Endothelial cell of umbilical vein (primary cell): ENCODE data around the gene FAM222B. TPM values are rescaled to one million over a fixed set of nuclear protein-coding genes. Genes with fewer than 3 reads are reported as not detected.

Experiments
- BruUV-seq: library from RNA; stranded (reverse); fragments of 400-500 nt; replicated peaks from 2 replicates; lab custom pipeline; 2021; lab: Mats Ljungman, UMichigan
- CTCF ChIA-PET: fragments of 300-600, 350-600 bp; sonication (Branson Sonifier 250); formaldehyde crosslinking; loops from one replicate; lab custom pipeline; 2021; ENCODE audit warnings: antibody characterized with exemption, inconsistent platforms; lab: Charles Lee
- POLR2A ChIA-PET: fragments of 300-600, 350-600 bp; sonication (Branson Sonifier 250); formaldehyde crosslinking; loops from one replicate; lab custom pipeline; 2021; ENCODE audit warnings: antibody characterized with exemption, inconsistent platforms; lab: Charles Lee
- DNase-seq: peaks from one replicate; pipeline ENCODE4 v3.0.0-alpha.2; 2011; ENCODE audit warnings: low read depth, low spot score
- FAIRE-seq: peaks from 2 replicates; lab custom pipeline; 2011; peaks lifted over from hg19 to GRCh38; lab: Jason Lieb, UNC
- H2AFZ ChIP-seq: 2 replicates; pipeline ENCODE4 v1.6.0; 2012; ENCODE audit warnings: low read depth, low read length, control low read depth, inconsistent platforms
- H3K27ac ChIP-seq: 2 replicates; pipeline ENCODE4 v1.5.1; 2011; ENCODE audit warnings: low read depth, mild to moderate bottlenecking, control low read depth, low read length, moderate library complexity; ENCODE audit not compliant: insufficient read depth
- H3K27me3 ChIP-seq, 2 experiments: 2 replicates each; pipeline versions ENCODE4 v1.6.0 to v1.6.1; 2011; ENCODE audit warnings: low read length in 2 of 2, mixed read lengths in 1 of 2; ENCODE audit not compliant: control insufficient read depth in 2 of 2, insufficient read depth in 2 of 2
- H3K36me3 ChIP-seq, 2 experiments: 2 replicates in 1 of 2; 3 replicates in 1 of 2; pipeline ENCODE4 v1.5.1; 2011; ENCODE audit warnings: low read length in 2 of 2, mild to moderate bottlenecking in 1 of 2, moderate library complexity in 1 of 2; ENCODE audit not compliant: control insufficient read depth in 2 of 2, insufficient read depth in 2 of 2; ENCODE audit errors: extremely low read depth in 1 of 2
- H3K4me1 ChIP-seq: 3 replicates; pipeline ENCODE4 v1.5.1; 2011; ENCODE audit warnings: mild to moderate bottlenecking, low read length; ENCODE audit not compliant: control insufficient read depth, insufficient read depth; ENCODE audit errors: extremely low read depth
- H3K4me2 ChIP-seq: 2 replicates; pipeline ENCODE4 v1.6.1; 2011; ENCODE audit warnings: low read length, control low read depth, mixed read lengths; ENCODE audit not compliant: insufficient read depth
- H3K4me3 ChIP-seq, 3 experiments: fragments of 200-600 bp in 1 of 3; sonication (generic), shearing (Covaris generic) in 1 of 3; replicated peaks in 1 of 3; 2 replicates each; pipeline ENCODE4 v1.5.1; 2011 to 2016; ENCODE audit warnings: control low read depth in 3 of 3, low read length in 3 of 3, mild to moderate bottlenecking in 2 of 3, inconsistent platforms in 1 of 3, low read depth in 1 of 3, moderate library complexity in 1 of 3; ENCODE audit not compliant: insufficient read depth in 1 of 3
- H3K79me2 ChIP-seq: 2 replicates; pipeline ENCODE4 v1.6.0; 2012; ENCODE audit warnings: low read length, inconsistent platforms; ENCODE audit not compliant: control insufficient read depth, insufficient read depth
- H3K9ac ChIP-seq: replicated peaks from 2 replicates; pipeline ENCODE3; 2011; ENCODE audit warnings: low read length, control low read depth; ENCODE audit not compliant: insufficient read depth; ENCODE audit errors: extremely low read depth
- H3K9me1 ChIP-seq: replicated peaks from 3 replicates; pipeline ENCODE4 v1.6.0; 2011; ENCODE audit warnings: mild to moderate bottlenecking, low read length; ENCODE audit not compliant: control insufficient read depth, insufficient read depth; ENCODE audit errors: extremely low read depth
- H3K9me3 ChIP-seq: replicated peaks from 2 replicates; pipeline ENCODE4 v1.5.1; 2012; ENCODE audit warnings: low read length, inconsistent platforms; ENCODE audit not compliant: control insufficient read depth, insufficient read depth
- H4K20me1 ChIP-seq: replicated peaks from 2 replicates; pipeline ENCODE3; 2011; ENCODE audit warnings: mild to moderate bottlenecking, low read length; ENCODE audit not compliant: control insufficient read depth, insufficient read depth; ENCODE audit errors: extremely low read depth
- CTCF ChIP-seq, 2 donors: IDR thresholded peaks; 1 replicate in 1 of 2; 2 replicates in 1 of 2; pipeline ENCODE4 v1.5.1; 2011; ENCODE audit warnings: low read length in 2 of 2, mild to moderate bottlenecking in 2 of 2, moderate library complexity in 2 of 2, control low read depth in 1 of 2, inconsistent platforms in 1 of 2, low read depth in 1 of 2; ENCODE audit not compliant: insufficient read depth in 1 of 2; ENCODE audit errors: extremely low read depth in 1 of 2
- EZH2 ChIP-seq: IDR thresholded peaks from 2 replicates; pipeline ENCODE4 v1.6.1; 2012; ENCODE audit warnings: borderline replicate concordance, low read depth, mild to moderate bottlenecking, moderate library complexity, low read length, inconsistent platforms; ENCODE audit not compliant: severe bottlenecking
- FOS ChIP-seq: IDR thresholded peaks from 2 replicates; pipeline ENCODE4 v1.6.1; 2011; ENCODE audit warnings: mild to moderate bottlenecking, low read length, moderate library complexity, borderline replicate concordance; ENCODE audit not compliant: insufficient read depth
- GATA2 ChIP-seq: IDR thresholded peaks from 2 replicates; pipeline ENCODE4 v1.7.0; 2011; ENCODE audit warnings: low read depth, mild to moderate bottlenecking, moderate library complexity, mixed read lengths, low read length; ENCODE audit not compliant: insufficient read length, insufficient read depth
- JUN ChIP-seq: IDR thresholded peaks from 2 replicates; pipeline ENCODE4 v1.6.1; 2011; ENCODE audit warnings: borderline replicate concordance, low read depth; ENCODE audit not compliant: insufficient read length, insufficient read depth
- MYC ChIP-seq: IDR thresholded peaks from one replicate; pipeline ENCODE4 v1.6.1; 2011; ENCODE audit warnings: mild to moderate bottlenecking, low read depth, low read length
- POLR2A ChIP-seq: IDR thresholded peaks from 2 replicates; pipeline ENCODE4 v1.6.1; 2012; ENCODE audit warnings: low read depth, mild to moderate bottlenecking, control low read depth, low read length
- POLR2AphosphoS5 ChIP-seq: IDR thresholded peaks from 2 replicates; pipeline ENCODE4 v1.6.1; 2012; ENCODE audit warnings: low read depth, mild to moderate bottlenecking, control low read depth, low read length, moderate library complexity; ENCODE audit not compliant: insufficient read depth
- dilution Hi-C: fragments of 300-500 bp; cut with MboI; formaldehyde crosslinking; loops from one replicate; pipeline ENCODE4 v1.15.0; 2019; ENCODE audit warnings: low sequenced_read_pairs; ENCODE audit not compliant: extremely low pct_ligation_motif_present
- intact Hi-C: fragments of 100-400 bp; cut with micrococcal nuclease; formaldehyde crosslinking; loops from one replicate; pipeline ENCODE4 v1.10.0; 2022
- polyA plus RNA-seq, 4 experiments: library from polyadenylated mRNA; depleted of rRNA in 3 of 4; stranded (reverse) in 3 of 4; unstranded in 1 of 4; fragments of >200 nt; gene quantifications; 2 replicates each; pipeline versions ENCODE4 v1.2.1 to v1.2.3, GENCODE V29; 2011 to 2012; ENCODE audit warnings: missing spikeins in 1 of 4
- total RNA-seq: library from RNA; stranded (reverse); gene quantifications from 2 replicates; pipeline ENCODE4 v1.2.3, GENCODE V29; 2021
- TF ChIP-seq, protein P1 (sequence below): IDR thresholded peaks from 2 replicates; pipeline ENCODE4 v1.6.1; 2011; ENCODE audit not compliant: insufficient read depth, insufficient read length

The FAM222B gene
- total and polyA plus RNA-seq, 2 donors (not counting 3 experiments of a cell fraction or from before 2014, with no cell fraction given) = 21.1 to 30.6 TPM

- H3K36me3 ChIP-seq = peaks cover 4 to 20% of the 10 kb centered on the region in 2 experiments
- DNase-seq (peak; percentile 91), FAIRE-seq (peak; percentile 98)
- no peak overlapping the region for H3K27ac ChIP-seq
- H3K9ac ChIP-seq = no peak overlapping the region
- H2AFZ ChIP-seq = no peak overlapping the region
- dilution Hi-C loops = no loop called here
- no peaks in the 10 kb centered on the region for H3K9me1 ChIP-seq
- POLR2A ChIA-PET = interaction anchor here (6.3 kb wide), 1 partner anchor 23 kb away, joined by 45 read pairs; the partner anchor contains the start of genes NEK8 and TLCD1
- H3K4me2 ChIP-seq = no peak overlapping the region
- intact Hi-C loops = loop anchor here (1.0 kb wide), 2 partner anchors 23 to 103 kb away; no protein-coding TSS in a partner anchor
- TSS peak; percentile 11 for BruUV-seq
- H4K20me1 ChIP-seq = no peaks in the 10 kb centered on the region
- no peaks in the 10 kb centered on the region for H3K9me3 ChIP-seq
- no peak overlapping the region for H3K4me3 ChIP-seq
- no peak for TF ChIP-seq POLR2A
- TF ChIP-seq, protein P1, sequence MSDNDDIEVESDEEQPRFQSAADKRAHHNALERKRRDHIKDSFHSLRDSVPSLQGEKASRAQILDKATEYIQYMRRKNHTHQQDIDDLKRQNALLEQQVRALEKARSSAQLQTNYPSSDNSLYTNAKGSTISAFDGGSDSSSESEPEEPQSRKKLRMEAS = no peak
- peak; percentile 99 to 100 for TF ChIP-seq CTCF (IDR thresholded peaks at IDR 0.05; ENCODE audit: extremely low read depth in 1 of 2, insufficient read depth in 1 of 2, low read depth in 1 of 2, low read length in 2 of 2)
- no peak for TF ChIP-seq FOS
- no peak for TF ChIP-seq GATA2
- TF ChIP-seq MYC = no peak
- peak; percentile 59 for TF ChIP-seq POLR2AphosphoS5
- TF ChIP-seq JUN = no peak
- no peak for TF ChIP-seq EZH2
- H3K4me1 ChIP-seq = peaks cover 22% of the 10 kb centered on the region
- peaks cover 17% of the 10 kb centered on the region for H3K79me2 ChIP-seq
- CTCF ChIA-PET = interaction anchor here (0.6 to 16.6 kb wide), 26 partner anchors 11 to 367 kb away, joined by 3 to 602 read pairs (median 4); partner anchors contain the start of genes BLTP2, FAM222B, NEK8 and RPL23A
- no peaks in the 10 kb centered on the region for H3K27me3 ChIP-seq
These were observed 92.2 kb downstream of the FAM222B start for GRCh38 chr17:28750178-28751047.
